HCT116 (cell line): ENCODE results near the gene HK1. TPM values are rescaled to one million over a fixed set of nuclear protein-coding genes. Genes with fewer than 3 reads are reported as not detected.

Source experiments
- ATAC-seq: fragments of 200-7000 bp; cut with Tn5 transposase; 2 replicates; pipeline ENCODE4 v1.9.1; 2020; ENCODE audit warnings: mild to moderate bottlenecking, moderate library complexity
- BruUV-seq: library from RNA; stranded (reverse); fragments of 400-500 nt; replicated peaks from 2 replicates; lab custom pipeline; 2021; lab: Mats Ljungman, UMichigan
- CTCF ChIA-PET: fragments of 300-600 bp; sonication (Branson Sonifier 250); formaldehyde crosslinking; loops from one replicate; lab custom pipeline; 2021; ENCODE audit warnings: antibody characterized with exemption; lab: Charles Lee
- POLR2A ChIA-PET: fragments of 300-600, 350-600 bp; sonication (Branson Sonifier 250); formaldehyde crosslinking; loops from one replicate; lab custom pipeline; 2021; ENCODE audit warnings: antibody characterized with exemption; lab: Charles Lee
- RAD21 ChIA-PET, 2 experiments: fragments of 300-600 bp; sonication (Branson Sonifier 250); formaldehyde crosslinking; loops; one replicate each; lab custom pipeline; 2023; ENCODE audit warnings: low total read pairs in 2 of 2; ENCODE audit not compliant: uncharacterized antibody in 2 of 2, unreplicated experiment in 2 of 2, low non-redundant PET in 1 of 2; lab: Charles Lee
- DNase-seq: peaks from one replicate; pipeline ENCODE4 v3.0.0-alpha.2; 2010; ENCODE audit warnings: low read depth, low spot score
- H2AFZ ChIP-seq: fragments of 200-600 bp; shearing (Covaris generic), sonication (generic); 2 replicates; pipeline ENCODE4 v1.6.1; 2017; ENCODE audit warnings: low read depth, mixed run types, mixed read lengths, antibody characterized with exemption, low read length; ENCODE audit not compliant: poor library complexity, severe bottlenecking
- H3K27ac ChIP-seq: 2 replicates; pipeline ENCODE4 v1.5.1; 2012; ENCODE audit warnings: low read depth, low read length
- H3K27me3 ChIP-seq: fragments of 200-600 bp; sonication (generic); 2 replicates; pipeline ENCODE4 v1.6.1; 2016; ENCODE audit warnings: mixed run types, low read length, mixed read lengths; ENCODE audit not compliant: insufficient read depth
- H3K36me3 ChIP-seq, 2 experiments: fragments of 200-500 bp in 1 of 2; fragments of 200-600 bp in 1 of 2; sonication (Bioruptor generic) in 1 of 2; sonication (generic) in 1 of 2; 2 replicates each; pipeline versions ENCODE4 v1.5.1 to v1.6.1; 2014 to 2016; ENCODE audit warnings: low read length in 2 of 2, inconsistent platforms in 1 of 2, mixed read lengths in 1 of 2, mixed run types in 1 of 2; ENCODE audit not compliant: insufficient read depth in 2 of 2, control insufficient read depth in 1 of 2
- H3K4me1 ChIP-seq, 2 experiments: fragments of 200-600 bp in 1 of 2; sonication (generic) in 1 of 2; 2 replicates each; pipeline versions ENCODE4 v1.5.1 to v1.6.1; 2012 to 2017; ENCODE audit warnings: low read length in 2 of 2, inconsistent platforms in 1 of 2, mild to moderate bottlenecking in 1 of 2, mixed read lengths in 1 of 2, mixed run types in 1 of 2, moderate library complexity in 1 of 2; ENCODE audit not compliant: insufficient read depth in 2 of 2, control insufficient read depth in 1 of 2
- H3K4me2 ChIP-seq: fragments of 200-600 bp; sonication (generic); 2 replicates; pipeline ENCODE4 v1.6.1; 2017; ENCODE audit warnings: mixed run types, low read length, mixed read lengths
- H3K4me3 ChIP-seq, 2 experiments: fragments of 200-600 bp in 1 of 2; sonication (generic) in 1 of 2; replicated peaks in 1 of 2; 2 replicates each; pipeline ENCODE4 v1.5.1; 2011 to 2016; ENCODE audit warnings: low read length in 2 of 2, control low read depth in 1 of 2, low read depth in 1 of 2, mild to moderate bottlenecking in 1 of 2, mixed read lengths in 1 of 2, mixed run types in 1 of 2
- H3K79me2 ChIP-seq: fragments of 200-600 bp; sonication (generic); 2 replicates; pipeline ENCODE4 v1.6.1; 2017; ENCODE audit warnings: mild to moderate bottlenecking, mixed run types, low read length, moderate library complexity, mixed read lengths; ENCODE audit not compliant: insufficient read depth
- H3K9ac ChIP-seq: fragments of 200-600 bp; sonication (generic); 2 replicates; pipeline ENCODE4 v1.6.1; 2016; ENCODE audit warnings: low read length, mixed read lengths
- H3K9me2 ChIP-seq: fragments of 200-600 bp; sonication (generic), shearing (Covaris generic); 2 replicates; pipeline ENCODE4 v1.6.1; 2017; ENCODE audit warnings: mixed run types, mild to moderate bottlenecking, moderate library complexity; ENCODE audit not compliant: insufficient read depth
- H3K9me3 ChIP-seq, 2 experiments: fragments of 200-500 bp in 1 of 2; fragments of 200-600 bp in 1 of 2; sonication (Bioruptor generic) in 1 of 2; sonication (generic) in 1 of 2; 2 replicates each; pipeline ENCODE4 v1.6.1; 2014 to 2017; ENCODE audit warnings: low read length in 2 of 2, mixed read lengths in 2 of 2, inconsistent platforms in 1 of 2, low read depth in 1 of 2, mild to moderate bottlenecking in 1 of 2, mixed run types in 1 of 2, moderate library complexity in 1 of 2; ENCODE audit not compliant: control insufficient read depth in 1 of 2, insufficient read depth in 1 of 2
- H4K20me1 ChIP-seq: fragments of 200-600 bp; sonication (generic), shearing (Covaris generic); 2 replicates; pipeline ENCODE4 v1.6.1; 2017; ENCODE audit warnings: mixed run types, mild to moderate bottlenecking, moderate library complexity; ENCODE audit not compliant: insufficient read depth
- CBX3 ChIP-seq: IDR thresholded peaks from 2 replicates; pipeline ENCODE4 v1.6.1; 2012; ENCODE audit warnings: low read depth
- EZH2phosphoT487 ChIP-seq: fragments of 200-600 bp; IDR thresholded peaks from 2 replicates; pipeline ENCODE4 v1.6.1; 2018; ENCODE audit warnings: antibody characterized with exemption, borderline replicate concordance
- RAD21 ChIP-seq: IDR thresholded peaks from 2 replicates; pipeline ENCODE4 v1.6.1; 2012; ENCODE audit warnings: low read depth, mild to moderate bottlenecking
- SIN3A ChIP-seq: IDR thresholded peaks from 2 replicates; pipeline ENCODE4 v1.6.1; 2012; ENCODE audit warnings: low read depth
- SRF ChIP-seq: IDR thresholded peaks from 2 replicates; pipeline ENCODE4 v1.6.1; 2012; ENCODE audit warnings: low read depth
- intact Hi-C: fragments of 100-400 bp; cut with micrococcal nuclease; formaldehyde crosslinking; loops from 2 replicates; pipeline ENCODE4 v1.10.0; 2022
- total RNA-seq: library from RNA; stranded (reverse); gene quantifications from one replicate; pipeline ENCODE4 v1.2.1, GENCODE V29; 2021; ENCODE audit not compliant: unreplicated experiment
- TF ChIP-seq, protein P1 (sequence below), 3 experiments: fragments of 200-600 bp in 1 of 3; sonication (generic) in 1 of 3; IDR thresholded peaks in 2 of 3; conservative IDR thresholded peaks in 1 of 3; 2 replicates each; pipeline ENCODE4 v1.5.1; 2012 to 2017; ENCODE audit warnings: low read depth in 2 of 3, low read length in 2 of 3, antibody characterized with exemption in 1 of 3, borderline replicate concordance in 1 of 3, control low read depth in 1 of 3, mild to moderate bottlenecking in 1 of 3, mixed read lengths in 1 of 3, mixed run types in 1 of 3, moderate library complexity in 1 of 3; ENCODE audit not compliant: insufficient read depth in 1 of 3
- TF ChIP-seq, protein P2 (sequence below): IDR thresholded peaks from 2 replicates; pipeline ENCODE4 v1.6.1; 2012
- TF ChIP-seq, protein P3 (sequence below): IDR thresholded peaks from 2 replicates; pipeline ENCODE4 v1.6.1; 2011; ENCODE audit warnings: mild to moderate bottlenecking, low read length, moderate library complexity; ENCODE audit not compliant: insufficient replicate concordance; ENCODE audit errors: extremely low read depth
- TF ChIP-seq, protein P4 (sequence below): IDR thresholded peaks from 2 replicates; pipeline ENCODE4 v1.6.1; 2012

Gene HK1
- total RNA-seq, 1 experiment from 2014 or later: 50.3 TPM

DNA sequence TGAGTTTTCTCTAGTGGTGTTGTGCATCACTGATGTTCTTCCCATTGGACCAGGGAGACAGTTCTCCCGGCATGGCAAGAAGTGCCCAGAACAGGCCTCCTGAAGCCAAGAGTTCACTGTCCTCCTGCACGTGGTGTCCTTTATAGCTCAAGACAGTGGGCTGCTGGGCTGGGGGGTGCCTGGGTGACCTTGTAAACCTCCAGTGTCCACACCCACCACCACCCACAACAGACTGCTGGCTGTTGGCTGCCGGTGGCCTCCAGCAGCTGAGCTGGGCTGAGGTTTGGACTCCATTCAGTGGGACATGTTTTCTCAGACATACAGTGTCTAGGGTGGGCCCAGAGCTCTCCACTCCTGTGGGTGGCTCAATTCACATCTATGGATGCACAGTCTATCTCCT, 42.2 kb downstream of the HK1 start:
- CTCF ChIA-PET: no interaction called here

More for the DNA sequence above, 42.2 kb downstream of the HK1 start:
- Histone ChIP-seq H3K4me3 (no peak overlapping the region), H3K4me1 (peaks cover 21 to 38% of the 10 kb centered on the region in 2 experiments), H3K27ac (no peak overlapping the region; the same call in 1 of the 2 replicates), H3K9ac (no peak overlapping the region), H3K9me3 (no peaks in the 10 kb centered on the region), H3K9me2 (no peaks in the 10 kb centered on the region), H3K36me3 (no peaks in the 10 kb centered on the region), H3K4me2 (peak overlapping the region; percentile 98; the same call in 1 of the 2 replicates), H3K27me3 (no peaks in the 10 kb centered on the region), H4K20me1 (no peaks in the 10 kb centered on the region), H2AFZ (no peak overlapping the region), H3K79me2 (peaks cover 43% of the 10 kb centered on the region)
- intact Hi-C loops: no loop called here
- RAD21 ChIA-PET: no interaction called here
- TF ChIP-seq, protein P1, sequence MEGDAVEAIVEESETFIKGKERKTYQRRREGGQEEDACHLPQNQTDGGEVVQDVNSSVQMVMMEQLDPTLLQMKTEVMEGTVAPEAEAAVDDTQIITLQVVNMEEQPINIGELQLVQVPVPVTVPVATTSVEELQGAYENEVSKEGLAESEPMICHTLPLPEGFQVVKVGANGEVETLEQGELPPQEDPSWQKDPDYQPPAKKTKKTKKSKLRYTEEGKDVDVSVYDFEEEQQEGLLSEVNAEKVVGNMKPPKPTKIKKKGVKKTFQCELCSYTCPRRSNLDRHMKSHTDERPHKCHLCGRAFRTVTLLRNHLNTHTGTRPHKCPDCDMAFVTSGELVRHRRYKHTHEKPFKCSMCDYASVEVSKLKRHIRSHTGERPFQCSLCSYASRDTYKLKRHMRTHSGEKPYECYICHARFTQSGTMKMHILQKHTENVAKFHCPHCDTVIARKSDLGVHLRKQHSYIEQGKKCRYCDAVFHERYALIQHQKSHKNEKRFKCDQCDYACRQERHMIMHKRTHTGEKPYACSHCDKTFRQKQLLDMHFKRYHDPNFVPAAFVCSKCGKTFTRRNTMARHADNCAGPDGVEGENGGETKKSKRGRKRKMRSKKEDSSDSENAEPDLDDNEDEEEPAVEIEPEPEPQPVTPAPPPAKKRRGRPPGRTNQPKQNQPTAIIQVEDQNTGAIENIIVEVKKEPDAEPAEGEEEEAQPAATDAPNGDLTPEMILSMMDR (IDR thresholded peaks at IDR 0.05 in 2 of 3, conservative IDR thresholded peaks at IDR 0.05 in 1 of 3; ENCODE audit: borderline replicate concordance in 1 of 3, insufficient read depth in 1 of 3, low read depth in 2 of 3, low read length in 2 of 3): no peak
- TF ChIP-seq, protein P2, sequence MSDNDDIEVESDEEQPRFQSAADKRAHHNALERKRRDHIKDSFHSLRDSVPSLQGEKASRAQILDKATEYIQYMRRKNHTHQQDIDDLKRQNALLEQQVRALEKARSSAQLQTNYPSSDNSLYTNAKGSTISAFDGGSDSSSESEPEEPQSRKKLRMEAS: no peak
- TF ChIP-seq SRF (no peak), SIN3A (no peak), CBX3 (no peak), RAD21 (no peak), EZH2phosphoT487 (no peak)
- TF ChIP-seq, protein P3, sequence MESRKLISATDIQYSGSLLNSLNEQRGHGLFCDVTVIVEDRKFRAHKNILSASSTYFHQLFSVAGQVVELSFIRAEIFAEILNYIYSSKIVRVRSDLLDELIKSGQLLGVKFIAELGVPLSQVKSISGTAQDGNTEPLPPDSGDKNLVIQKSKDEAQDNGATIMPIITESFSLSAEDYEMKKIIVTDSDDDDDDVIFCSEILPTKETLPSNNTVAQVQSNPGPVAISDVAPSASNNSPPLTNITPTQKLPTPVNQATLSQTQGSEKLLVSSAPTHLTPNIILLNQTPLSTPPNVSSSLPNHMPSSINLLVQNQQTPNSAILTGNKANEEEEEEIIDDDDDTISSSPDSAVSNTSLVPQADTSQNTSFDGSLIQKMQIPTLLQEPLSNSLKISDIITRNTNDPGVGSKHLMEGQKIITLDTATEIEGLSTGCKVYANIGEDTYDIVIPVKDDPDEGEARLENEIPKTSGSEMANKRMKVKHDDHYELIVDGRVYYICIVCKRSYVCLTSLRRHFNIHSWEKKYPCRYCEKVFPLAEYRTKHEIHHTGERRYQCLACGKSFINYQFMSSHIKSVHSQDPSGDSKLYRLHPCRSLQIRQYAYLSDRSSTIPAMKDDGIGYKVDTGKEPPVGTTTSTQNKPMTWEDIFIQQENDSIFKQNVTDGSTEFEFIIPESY: no peak
- TF ChIP-seq, protein P4, sequence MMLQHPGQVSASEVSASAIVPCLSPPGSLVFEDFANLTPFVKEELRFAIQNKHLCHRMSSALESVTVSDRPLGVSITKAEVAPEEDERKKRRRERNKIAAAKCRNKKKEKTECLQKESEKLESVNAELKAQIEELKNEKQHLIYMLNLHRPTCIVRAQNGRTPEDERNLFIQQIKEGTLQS: no peak
- no TSS peak for BruUV-seq
- POLR2A ChIA-PET: no interaction called here
- DNase-seq (no peak), ATAC-seq (no peak)
